T-cell (primary cell): ENCODE data around the gene VN1R5. TPM values are rescaled to one million over a fixed set of nuclear protein-coding genes. Genes with fewer than 3 reads are reported as not detected.
A peak's percentile ranks its signal among the peaks of the same experiment; 100 is the strongest.
"Not testable (repeated sequence)": the region's sequence is repeated elsewhere in the genome, so short reads cannot be mapped to it uniquely, and the experiment has no call there.

ENCODE experiments used
- ATAC-seq, 4 experiments: fragments of 200-7000 bp in 3 of 4; fragments of 150-1000 bp in 1 of 4; cut with Tn5 transposase; replicated peaks in 1 of 4; 1 replicate in 3 of 4; 2 replicates in 1 of 4; pipeline ENCODE4 v1.10.0; 2021; ENCODE audit warnings: moderate library complexity in 3 of 4, mild to moderate bottlenecking in 2 of 4, moderate number of reproducible peaks in 1 of 4
- CTCF ChIA-PET, 2 donors: fragments of 300-600 bp; sonication (Branson Sonifier 250); formaldehyde crosslinking; loops; one replicate each; lab custom pipeline; 2022; ENCODE audit warnings: antibody characterized with exemption in 2 of 2; lab: Charles Lee
- POLR2A ChIA-PET, 2 donors: fragments of 300-600 bp; sonication (Branson Sonifier 250); formaldehyde crosslinking; loops; one replicate each; lab custom pipeline; 2022; ENCODE audit warnings: antibody characterized with exemption in 2 of 2; lab: Charles Lee
- DNase-seq, 35 experiments: peaks; one replicate each; pipeline versions ENCODE4 v3.0.0 to v3.0.0-alpha.2; 2013 to 2023
- H3K27ac ChIP-seq: one replicate; pipeline ENCODE4 v1.5.1; 2013; ENCODE audit warnings: low read length
- H3K27me3 ChIP-seq, 2 experiments: replicated peaks in 1 of 2; 1 replicate in 1 of 2; 2 replicates in 1 of 2; pipeline versions ENCODE4 v1.6.1 to v1.7.0; 2013; ENCODE audit warnings: low read length in 1 of 2, mixed read lengths in 1 of 2; ENCODE audit not compliant: control insufficient read depth in 2 of 2, insufficient read depth in 2 of 2; ENCODE audit errors: extremely low read depth in 1 of 2
- H3K36me3 ChIP-seq, 2 donors: 1 replicate in 1 of 2; 2 replicates in 1 of 2; pipeline versions ENCODE4 v1.6.1 to v1.7.0; 2013; ENCODE audit warnings: low read length in 1 of 2; ENCODE audit not compliant: control insufficient read depth in 2 of 2, insufficient read depth in 1 of 2; ENCODE audit errors: extremely low read depth in 1 of 2
- H3K4me1 ChIP-seq, 2 experiments: 1 replicate in 1 of 2; 2 replicates in 1 of 2; pipeline versions ENCODE4 v1.6.1 to v1.7.0; 2013; ENCODE audit warnings: low read length in 2 of 2, mixed read lengths in 1 of 2; ENCODE audit not compliant: insufficient read depth in 2 of 2, control insufficient read depth in 1 of 2; ENCODE audit errors: extremely low read depth in 1 of 2
- H3K4me3 ChIP-seq, 2 donors: 1 replicate in 1 of 2; 2 replicates in 1 of 2; pipeline versions ENCODE4 v1.5.1 to v1.7.0; 2013; ENCODE audit warnings: mild to moderate bottlenecking in 2 of 2, low read length in 1 of 2, moderate library complexity in 1 of 2; ENCODE audit not compliant: control insufficient read depth in 1 of 2; ENCODE audit errors: extremely low read depth in 1 of 2
- H3K9me3 ChIP-seq: 2 replicates; pipeline ENCODE4 v1.7.0; 2013
- H3K27ac Mint-ChIP-seq, 2 donors: one replicate each; pipeline ENCODE4 v1.8.0; 2020 to 2021; ENCODE audit warnings: mild to moderate bottlenecking in 2 of 2, mixed read lengths in 2 of 2
- H3K27me3 Mint-ChIP-seq, 2 donors: one replicate each; pipeline ENCODE4 v1.8.0; 2021 to 2022; ENCODE audit warnings: mixed read lengths in 2 of 2
- H3K36me3 Mint-ChIP-seq: one replicate; pipeline ENCODE4 v1.8.0; 2021; ENCODE audit warnings: mixed read lengths
- H3K4me1 Mint-ChIP-seq, 3 donors: one replicate each; pipeline ENCODE4 v1.8.0; 2020 to 2022; ENCODE audit warnings: mixed read lengths in 3 of 3, mild to moderate bottlenecking in 1 of 3
- H3K4me3 Mint-ChIP-seq, 3 donors: one replicate each; pipeline ENCODE4 v1.8.0; 2020 to 2022; ENCODE audit warnings: mild to moderate bottlenecking in 3 of 3, mixed read lengths in 3 of 3, moderate library complexity in 3 of 3
- H3K9me3 Mint-ChIP-seq, 3 donors: one replicate each; pipeline ENCODE4 v1.8.0; 2020 to 2022; ENCODE audit warnings: mixed read lengths in 3 of 3
- WGBS: methylation state at CpG from one replicate; pipeline ENCODE4 v1.1.5; 2013; ENCODE audit warnings: missing lambda C conversion rate; ENCODE audit not compliant: insufficient coverage; 5-methylcytosine and 5-hydroxymethylcytosine counted together
- total RNA-seq, 35 experiments: library from RNA in 6 of 35; stranded (reverse) in 6 of 35; fragments of 120-200 nt in 1 of 35; gene quantifications; one replicate each; pipeline versions ENCODE4 v1.2.1 to v1.2.4 and lab custom pipeline; 2013 to 2026

VN1R5 gene
- total RNA-seq, 5 donors from 2014 or later (not counting 1 experiment from before 2014, with no cell fraction given): not detected

GRCh38 chr1:247281001-247281574 lies 25.2 kb downstream of the VN1R5 start:
- no peaks in the 10 kb centered on the region for H3K36me3 Mint-ChIP-seq

GRCh38 chr1:247286134-247286670 lies 30.3 kb downstream of the VN1R5 start:
- POLR2A ChIA-PET: no interaction called here
- CTCF ChIA-PET: no interaction called here
- DNase-seq (no peak), ATAC-seq (no peak)
- no peak overlapping the region for H3K27ac Mint-ChIP-seq
- no peaks in the 10 kb centered on the region for H3K36me3 Mint-ChIP-seq
- no peaks in the 10 kb centered on the region for H3K4me1 Mint-ChIP-seq
- H3K9me3 Mint-ChIP-seq: peaks cover 5 to 21% (median 12%) of the 10 kb centered on the region in 3 donors
- Histone ChIP-seq H3K4me3 (no peak overlapping the region), H3K4me1 (no peaks in the 10 kb centered on the region), H3K27me3 (peaks cover 0 to 1% of the 10 kb centered on the region in 2 experiments), H3K36me3 (no peaks in the 10 kb centered on the region), H3K27ac (no peak overlapping the region), H3K9me3 (no peaks in the 10 kb centered on the region)
- 98% methylated on average over 19 of the region's 23 CpGs for WGBS
- H3K27me3 Mint-ChIP-seq: no peaks in the 10 kb centered on the region
- no peak overlapping the region for H3K4me3 Mint-ChIP-seq

More at GRCh38 chr1:247281001-247281574, 25.2 kb downstream of the VN1R5 start:
- Mint-ChIP-seq H3K4me3 (no peak overlapping the region), H3K4me1 (no peaks in the 10 kb centered on the region), H3K27ac (no peak overlapping the region), H3K27me3 (no peaks in the 10 kb centered on the region), H3K9me3 (peaks cover 0 to 9% (median 4%) of the 10 kb centered on the region in 3 donors)
- no peaks in the 10 kb centered on the region for H3K4me1 ChIP-seq
- no peak overlapping the region for H3K4me3 ChIP-seq
- 80% methylated on average over 4 of the region's 5 CpGs for WGBS
- H3K27me3 ChIP-seq: no peaks in the 10 kb centered on the region
- ATAC-seq: no peak
- DNase-seq: no peak
- H3K36me3 ChIP-seq: no peaks in the 10 kb centered on the region
- no peaks in the 10 kb centered on the region for H3K9me3 ChIP-seq
- POLR2A ChIA-PET: no interaction called here
- CTCF ChIA-PET: no interaction called here
- H3K27ac ChIP-seq: no peak overlapping the region

DNA sequence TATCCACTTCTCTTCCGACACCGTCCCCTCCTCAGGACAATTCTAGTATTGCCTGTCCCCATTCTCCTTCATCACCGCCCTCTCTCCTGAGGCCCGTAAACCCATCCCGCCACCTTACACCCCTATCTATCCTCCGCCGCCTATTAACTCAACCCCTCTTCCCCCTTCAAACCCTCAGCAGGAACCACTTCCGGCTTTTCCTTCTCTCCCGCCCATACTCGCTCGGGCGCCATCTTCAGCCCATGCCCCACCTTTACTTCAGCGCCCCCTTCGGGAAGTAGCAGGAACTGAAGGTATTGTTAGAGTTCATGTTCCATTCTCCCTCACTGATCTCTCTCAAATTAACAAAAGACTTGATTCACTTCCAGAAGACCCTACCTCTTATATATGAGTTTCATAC lies 31.6 kb downstream of the VN1R5 start:
- no peak for DNase-seq
- H3K27me3 Mint-ChIP-seq: no peaks in the 10 kb centered on the region
- Histone ChIP-seq H3K4me3 (no peak overlapping the region), H3K9me3 (no peaks in the 10 kb centered on the region), H3K27me3 (peaks cover 0 to 2% of the 10 kb centered on the region in 2 experiments), H3K27ac (no peak overlapping the region), H3K36me3 (no peaks in the 10 kb centered on the region), H3K4me1 (no peaks in the 10 kb centered on the region)
- H3K4me3 Mint-ChIP-seq: no peak overlapping the region
- ChIA-PET CTCF (no interaction called here), POLR2A (no interaction called here)
- H3K36me3 Mint-ChIP-seq: no peaks in the 10 kb centered on the region
- peaks cover 5 to 21% (median 12%) of the 10 kb centered on the region in 3 donors for H3K9me3 Mint-ChIP-seq
- ATAC-seq: no peak
- H3K4me1 Mint-ChIP-seq: peaks cover 0 to 5% (median 4%) of the 10 kb centered on the region in 3 donors
- WGBS: 94% methylated on average over 8 of the region's 14 CpGs
- H3K27ac Mint-ChIP-seq: no peak overlapping the region

GRCh38 chr1:247288341-247288740 lies 32.5 kb downstream of the VN1R5 start:
- Histone ChIP-seq H3K36me3 (no peaks in the 10 kb centered on the region), H3K9me3 (no peaks in the 10 kb centered on the region), H3K4me1 (no peaks in the 10 kb centered on the region), H3K27ac (no peak overlapping the region), H3K27me3 (peaks cover 0 to 2% of the 10 kb centered on the region in 2 experiments), H3K4me3 (no peak overlapping the region)
- DNase-seq (peak in 1 of 35 experiments; percentile 2), ATAC-seq (no peak)
- Mint-ChIP-seq H3K4me1 (peaks cover 0 to 8% (median 4%) of the 10 kb centered on the region in 3 donors), H3K9me3 (peaks cover 5 to 21% (median 12%) of the 10 kb centered on the region in 3 donors), H3K27me3 (no peaks in the 10 kb centered on the region), H3K4me3 (no peak overlapping the region), H3K27ac (no peak overlapping the region), H3K36me3 (no peaks in the 10 kb centered on the region)
- ChIA-PET POLR2A (no interaction called here), CTCF (no interaction called here)
- WGBS: 82% methylated on average over 2 of the region's 6 CpGs

GRCh38 chr1:247289274-247289892 lies 33.5 kb downstream of the VN1R5 start:
- H3K27ac Mint-ChIP-seq, H3K4me1 Mint-ChIP-seq, H3K36me3 ChIP-seq, H3K4me1 ChIP-seq, ATAC-seq, DNase-seq, H3K27ac ChIP-seq, CTCF ChIA-PET, H3K9me3 ChIP-seq, H3K4me3 ChIP-seq, H3K4me3 Mint-ChIP-seq, H3K27me3 Mint-ChIP-seq, POLR2A ChIA-PET, H3K36me3 Mint-ChIP-seq, H3K27me3 ChIP-seq: not testable (repeated sequence)
- 93% methylated on average over 9 of the region's 19 CpGs for WGBS
- peaks cover 5 to 21% (median 12%) of the 10 kb centered on the region in 3 donors for H3K9me3 Mint-ChIP-seq

DNA sequence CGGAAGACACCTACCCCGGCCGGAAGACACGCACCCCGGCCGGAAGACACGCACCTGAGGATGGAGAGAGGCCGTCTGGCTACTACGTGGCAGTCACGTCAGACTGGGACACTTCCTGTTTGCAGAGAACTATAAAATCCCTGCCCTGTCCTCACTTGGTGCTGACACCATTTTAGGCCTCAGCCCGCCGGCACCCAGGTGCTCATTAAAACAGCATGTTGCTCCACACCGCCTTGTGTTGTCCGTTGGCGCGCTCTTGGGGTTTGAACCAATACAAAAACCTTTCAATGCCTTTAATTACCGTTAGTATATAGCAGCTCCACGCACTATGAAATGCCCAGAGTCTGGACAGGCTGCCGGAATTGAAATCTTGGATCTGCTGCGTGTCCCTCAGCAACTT lies 34.7 kb downstream of the VN1R5 start:
- ChIA-PET CTCF (no interaction called here), POLR2A (no interaction called here)
- Histone ChIP-seq H3K36me3 (no peaks in the 10 kb centered on the region), H3K27me3 (peaks cover 0 to 2% of the 10 kb centered on the region in 2 experiments), H3K4me1 (no peaks in the 10 kb centered on the region), H3K4me3 (no peak overlapping the region), H3K27ac (no peak overlapping the region), H3K9me3 (no peaks in the 10 kb centered on the region)
- Mint-ChIP-seq H3K4me1 (peaks cover 0 to 8% (median 4%) of the 10 kb centered on the region in 3 donors), H3K27ac (no peak overlapping the region), H3K36me3 (no peaks in the 10 kb centered on the region), H3K9me3 (peaks cover 5 to 21% (median 12%) of the 10 kb centered on the region in 3 donors), H3K4me3 (no peak overlapping the region), H3K27me3 (no peaks in the 10 kb centered on the region)
- WGBS: 91% methylated on average over 19 of the region's 20 CpGs
- no peak for ATAC-seq
- DNase-seq: peak in 1 of 35 experiments; percentile 10
